ENCODE measurements around the gene CCDC66. TPM values are rescaled to one million over a fixed set of nuclear protein-coding genes. Genes with fewer than 3 reads are reported as not detected.

CCDC66 gene
- polyA plus RNA-seq, 3 donors, result 4.0 to 7.8 (median 6.2) TPM

GRCh38 chr3:56613016-56613415 is 56.0 kb downstream of the CCDC66 start:
- 92 to 100% (median 97%) methylated on average over 1 of the region's 1 CpG for WGBS, 3 donors
- peak overlapping the region; percentile 38 for H3K27ac ChIP-seq (ENCODE audit: low read depth, low read length)

- WGBS, 3 donors, result 75 to 90% (median 83%) methylated on average over 2 of the region's 2 CpGs
These were observed 59.6 kb downstream of the CCDC66 start for GRCh38 chr3:56616478-56617006.

GRCh38 chr3:56620371-56620770 is 63.4 kb downstream of the CCDC66 start:
- H3K27ac ChIP-seq (ENCODE audit: low read depth, low read length), result no peak overlapping the region
- WGBS, 3 donors, result 84 to 93% (median 86%) methylated on average over 2 of the region's 2 CpGs

More at GRCh38 chr3:56616478-56617006, 59.6 kb downstream of the CCDC66 start:
- no peak overlapping the region for H3K27ac ChIP-seq (ENCODE audit: low read depth, low read length)

- 34 to 87% (median 82%) methylated on average over 3 of the region's 3 CpGs for WGBS, 3 donors
- H3K27ac ChIP-seq (ENCODE audit: low read depth, low read length), result no peak overlapping the region
These were observed 64.7 kb downstream of the CCDC66 start for GRCh38 chr3:56621681-56622080.

GRCh38 chr3:56622381-56622780 is 65.4 kb downstream of the CCDC66 start:
- H3K27ac ChIP-seq (ENCODE audit: low read depth, low read length), result no peak overlapping the region
- WGBS, 3 donors, result 50 to 98% (median 92%) methylated on average over 3 of the region's 3 CpGs

- H3K27ac ChIP-seq (ENCODE audit: low read depth, low read length), result no peak overlapping the region
- 64 to 88% (median 83%) methylated on average over 3 of the region's 3 CpGs for WGBS, 3 donors
These were observed 67.8 kb downstream of the CCDC66 start for GRCh38 chr3:56624725-56625124.

- H3K27ac ChIP-seq (ENCODE audit: low read depth, low read length), result no peak overlapping the region
- WGBS, 3 donors, result 49 to 98% (median 89%) methylated on average over 2 of the region's 2 CpGs
These were observed 72.1 kb downstream of the CCDC66 start for GRCh38 chr3:56629047-56629446.

GRCh38 chr3:56629451-56629850 is 72.5 kb downstream of the CCDC66 start:
- no peak overlapping the region for H3K27ac ChIP-seq (ENCODE audit: low read depth, low read length)

- 20 to 89% (median 86%) methylated on average over 1 of the region's 1 CpG for WGBS, 3 donors
- no peak overlapping the region for H3K27ac ChIP-seq (ENCODE audit: low read depth, low read length)
These were observed 74.0 kb downstream of the CCDC66 start for GRCh38 chr3:56630966-56631365.

- no peak overlapping the region for H3K27ac ChIP-seq (ENCODE audit: low read depth, low read length)
- WGBS, 3 donors, result 90 to 94% (median 92%) methylated on average over 4 of the region's 4 CpGs
These were observed 76.2 kb downstream of the CCDC66 start for GRCh38 chr3:56633181-56633580.

GRCh38 chr3:56633602-56634535 is 76.9 kb downstream of the CCDC66 start:
- 87 to 89% (median 88%) methylated on average over 9 of the region's 9 CpGs for WGBS, 3 donors
- no peak overlapping the region for H3K27ac ChIP-seq (ENCODE audit: low read depth, low read length)

GRCh38 chr3:56645407-56645806 is 88.4 kb downstream of the CCDC66 start:
- no peak overlapping the region for H3K27ac ChIP-seq (ENCODE audit: low read depth, low read length)
- 84 to 97% (median 94%) methylated on average over 2 of the region's 2 CpGs for WGBS, 3 donors

GRCh38 chr3:56654460-56654859 is 97.5 kb downstream of the CCDC66 start:
- 81 to 87% (median 86%) methylated on average over 1 of the region's 1 CpG for WGBS, 3 donors
- H3K27ac ChIP-seq (ENCODE audit: low read depth, low read length), result no peak overlapping the region

- 56 to 96% (median 70%) methylated on average over 1 of the region's 1 CpG for WGBS, 3 donors
- H3K27ac ChIP-seq (ENCODE audit: low read depth, low read length), result no peak overlapping the region
These were observed 98.7 kb downstream of the CCDC66 start for GRCh38 chr3:56655709-56656108.

GRCh38 chr3:56664823-56665222 is 107.8 kb downstream of the CCDC66 start:
- 99 to 100% (median 100%) methylated on average over 2 of the region's 2 CpGs for WGBS, 3 donors
- no peak overlapping the region for H3K27ac ChIP-seq (ENCODE audit: low read depth, low read length)

GRCh38 chr3:56667973-56668579 is 111.1 kb downstream of the CCDC66 start:
- 79 to 89% (median 83%) methylated on average over 3 of the region's 3 CpGs for WGBS, 3 donors
- no peak overlapping the region for H3K27ac ChIP-seq (ENCODE audit: low read depth, low read length)
